NB4 (cell line): ENCODE results near the gene BRD7.
A peak's percentile ranks its signal among the peaks of the same experiment; 100 is the strongest.

ENCODE experiments used
- DNase-seq: peaks from one replicate; pipeline ENCODE4 v3.0.0; 2010; ENCODE audit warnings: low read depth
- H3K4me3 ChIP-seq: one replicate; pipeline ENCODE4 v1.5.1; 2011; ENCODE audit warnings: mild to moderate bottlenecking, low read depth, low read length, moderate library complexity
- CTCF ChIP-seq: IDR thresholded peaks from one replicate; pipeline ENCODE4 v1.5.1; 2012; ENCODE audit warnings: low read depth, low read length
- MAX ChIP-seq: IDR thresholded peaks from 2 replicates; pipeline ENCODE4 v1.6.1; 2011; ENCODE audit warnings: low read depth, low read length
- MYC ChIP-seq: IDR thresholded peaks from 2 replicates; pipeline ENCODE4 v1.6.1; 2011; ENCODE audit warnings: low read depth, low read length
- POLR2A ChIP-seq: IDR thresholded peaks from 2 replicates; pipeline ENCODE4 v1.6.1; 2011; ENCODE audit warnings: mild to moderate bottlenecking; ENCODE audit not compliant: insufficient read length; ENCODE audit errors: extremely low read depth

The BRD7 gene

GRCh38 chr16:50281391-50282009 lies 87.3 kb downstream of the BRD7 start:
- no peak for TF ChIP-seq MAX
- TF ChIP-seq POLR2A: no peak
- no peak for TF ChIP-seq CTCF
- TF ChIP-seq MYC: no peak
- no peak for DNase-seq
- peak overlapping the region; percentile 38 for H3K4me3 ChIP-seq

- H3K4me3 ChIP-seq: no peak overlapping the region
- TF ChIP-seq CTCF: no peak
- no peak for TF ChIP-seq POLR2A
- TF ChIP-seq MAX: no peak
- no peak for TF ChIP-seq MYC
- DNase-seq: no peak
Observed at GRCh38 chr16:50280932-50281331, 87.9 kb downstream of the BRD7 start.

- no peak for DNase-seq
- peak overlapping the region; percentile 46 for H3K4me3 ChIP-seq
- TF ChIP-seq MYC: no peak
- no peak for TF ChIP-seq MAX
- TF ChIP-seq CTCF: no peak
- TF ChIP-seq POLR2A: no peak
Observed at GRCh38 chr16:50279504-50279865, 89.3 kb downstream of the BRD7 start.

- H3K4me3 ChIP-seq: no peak overlapping the region
- TF ChIP-seq MAX (no peak), POLR2A (no peak), CTCF (no peak), MYC (no peak)
- no peak for DNase-seq
Observed at GRCh38 chr16:50278251-50278650, 90.5 kb downstream of the BRD7 start.

GRCh38 chr16:50276801-50277555 lies 91.8 kb downstream of the BRD7 start:
- no peak overlapping the region for H3K4me3 ChIP-seq
- TF ChIP-seq CTCF: no peak
- TF ChIP-seq MYC: no peak
- no peak for TF ChIP-seq MAX
- no peak for TF ChIP-seq POLR2A
- no peak for DNase-seq
